Neural crest cell (in vitro differentiated cells): ENCODE data around the gene CNTROB. TPM values are rescaled to one million over a fixed set of nuclear protein-coding genes. Genes with fewer than 3 reads are reported as not detected.
A peak's percentile ranks its signal among the peaks of the same experiment; 100 is the strongest.

Source experiments
- DNase-seq: peaks from one replicate; pipeline ENCODE4 v3.0.0; 2021; ENCODE audit warnings: low read depth, mixed read lengths, low spot score
- H3K27ac Mint-ChIP-seq: one replicate; pipeline ENCODE4 v1.8.0; 2021; ENCODE audit warnings: mild to moderate bottlenecking, mixed read lengths; ENCODE audit not compliant: unreplicated experiment
- H3K27me3 Mint-ChIP-seq: 2 replicates; pipeline ENCODE4 v1.8.0; 2021; ENCODE audit warnings: low read depth, mild to moderate bottlenecking, mixed read lengths
- H3K36me3 Mint-ChIP-seq: 2 replicates; pipeline ENCODE4 v1.8.0; 2021; ENCODE audit warnings: low read depth, mild to moderate bottlenecking, mixed read lengths
- H3K4me1 Mint-ChIP-seq: 2 replicates; pipeline ENCODE4 v1.8.0; 2021; ENCODE audit warnings: mixed read lengths
- H3K4me3 Mint-ChIP-seq: one replicate; pipeline ENCODE4 v1.8.0; 2021; ENCODE audit warnings: mild to moderate bottlenecking, mixed read lengths
- H3K9me3 Mint-ChIP-seq: 2 replicates; pipeline ENCODE4 v1.8.0; 2021; ENCODE audit warnings: mixed read lengths
- CTCF ChIP-seq: fragments of 200-600 bp; sonication (generic); conservative IDR thresholded peaks from 2 replicates; pipeline ENCODE4 v1.5.0; 2021; ENCODE audit warnings: antibody characterized with exemption, mild to moderate bottlenecking
- total RNA-seq: library from RNA; stranded (reverse); gene quantifications from 2 replicates; pipeline ENCODE4 v1.2.1, GENCODE V29; 2021

Gene CNTROB
- total RNA-seq, 1 donor from 2014 or later: 58.3 TPM

- TF ChIP-seq CTCF: no peak
- peaks cover 12% of the 10 kb centered on the region for H3K36me3 Mint-ChIP-seq
- no peaks in the 10 kb centered on the region for H3K9me3 Mint-ChIP-seq
- no peak overlapping the region for H3K4me3 Mint-ChIP-seq
- H3K27me3 Mint-ChIP-seq: no peaks in the 10 kb centered on the region
- peaks cover 20% of the 10 kb centered on the region for H3K4me1 Mint-ChIP-seq
- DNase-seq: no peak
- H3K27ac Mint-ChIP-seq: no peak overlapping the region
Observed at GRCh38 chr17:7911116-7911515, 20.9 kb upstream of the CNTROB start.

GRCh38 chr17:7912927-7913524 lies 19.0 kb upstream of the CNTROB start:
- Mint-ChIP-seq H3K27ac (no peak overlapping the region), H3K4me1 (peaks cover 25% of the 10 kb centered on the region), H3K4me3 (peak overlapping the region; percentile 62), H3K36me3 (peaks cover 11% of the 10 kb centered on the region), H3K9me3 (peaks cover 3% of the 10 kb centered on the region), H3K27me3 (peaks cover 7% of the 10 kb centered on the region)
- peak; percentile 80 for TF ChIP-seq CTCF
- DNase-seq: no peak

- H3K27ac Mint-ChIP-seq: peak overlapping the region; percentile 86
Observed at GRCh38 chr17:7915179-7915610, 16.8 kb upstream of the CNTROB start.

GRCh38 chr17:7915611-7916384 lies 16.2 kb upstream of the CNTROB start, which contains the start of gene RNF227:
Gene RNF227 (minus strand): TSS chr17:7916289. CDS start chr17:7916195, 94 bp downstream.
- Mint-ChIP-seq H3K4me3 (peak within 1 kb of the TSS; percentile 86), H3K27ac (peak within 1 kb of the TSS; percentile 86), H3K4me1 (peaks cover 25% of the 10 kb centered on the region), H3K9me3 (peaks cover 3% of the 10 kb centered on the region), H3K27me3 (peaks cover 7% of the 10 kb centered on the region), H3K36me3 (peaks cover 2% of the 10 kb centered on the region)
- TF ChIP-seq CTCF: no peak
- DNase-seq: peak; percentile 80

More at GRCh38 chr17:7915179-7915610, 16.8 kb upstream of the CNTROB start:
- no peak for TF ChIP-seq CTCF
- Mint-ChIP-seq H3K36me3 (peaks cover 6% of the 10 kb centered on the region), H3K4me1 (peaks cover 25% of the 10 kb centered on the region), H3K9me3 (peaks cover 3% of the 10 kb centered on the region), H3K4me3 (peak overlapping the region; percentile 86), H3K27me3 (peaks cover 7% of the 10 kb centered on the region)
- DNase-seq: no peak

GRCh38 chr17:7916385-7916682 lies 15.7 kb upstream of the CNTROB start:
- TF ChIP-seq CTCF: no peak
- Mint-ChIP-seq H3K4me3 (peak overlapping the region; percentile 80), H3K27me3 (peaks cover 7% of the 10 kb centered on the region), H3K4me1 (peaks cover 25% of the 10 kb centered on the region), H3K36me3 (peaks cover 2% of the 10 kb centered on the region), H3K27ac (no peak overlapping the region), H3K9me3 (peaks cover 3% of the 10 kb centered on the region)
- DNase-seq: no peak
